T-helper 1 cell treated with Interleukin-12 subunit alpha and Interleukin-12 subunit beta and Interleukin-4 antibody, amounts not matched to agents 30 ng/mL and 1 ng/mL, for 36 hours (primary cell): ENCODE results near the gene TP73. TPM values are rescaled to one million over a fixed set of nuclear protein-coding genes. Genes with fewer than 3 reads are reported as not detected.

ENCODE experiments used
- intact Hi-C: fragments of 100-400 bp; cut with micrococcal nuclease; formaldehyde crosslinking; loops from one replicate; pipeline ENCODE4 v1.15.1; 2024
- total RNA-seq: library from RNA; stranded (reverse); gene quantifications from 2 replicates; pipeline ENCODE4 v1.2.3, GENCODE V29; 2022

TP73 gene
- total RNA-seq, 1 donor from 2014 or later, result 1.4 TPM

DNA sequence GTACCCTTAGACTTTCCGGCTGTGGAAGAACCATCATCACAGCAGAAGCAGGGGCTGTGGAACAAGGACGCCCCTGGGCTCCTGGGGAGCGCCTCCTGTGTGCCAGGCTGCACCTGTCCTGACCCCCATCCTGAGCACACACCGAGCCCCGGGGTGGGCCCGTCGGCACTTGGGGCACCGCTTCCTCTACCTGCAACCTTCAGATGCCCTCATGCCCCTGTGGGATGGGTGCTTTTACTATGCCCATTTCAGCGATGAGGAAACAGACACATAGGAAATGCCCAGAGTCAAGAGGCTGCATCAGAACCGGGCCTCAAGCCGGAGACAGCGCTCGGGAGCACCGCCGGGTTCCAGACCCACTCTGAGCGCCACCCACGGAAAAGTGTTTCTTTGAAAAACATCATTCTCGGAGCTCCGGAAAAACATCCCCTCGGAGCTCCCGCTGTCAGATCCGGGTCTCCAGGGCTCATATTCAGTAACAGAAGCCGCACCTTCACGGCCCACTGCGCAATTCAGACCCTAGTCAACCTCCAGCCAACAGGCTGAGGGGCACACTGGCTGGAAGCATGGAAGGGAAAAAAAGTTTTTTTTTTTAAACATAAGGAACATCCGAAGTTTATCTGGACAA lies 19.5 kb upstream of the TP73 start:
- intact Hi-C loops, result no loop called here

DNA sequence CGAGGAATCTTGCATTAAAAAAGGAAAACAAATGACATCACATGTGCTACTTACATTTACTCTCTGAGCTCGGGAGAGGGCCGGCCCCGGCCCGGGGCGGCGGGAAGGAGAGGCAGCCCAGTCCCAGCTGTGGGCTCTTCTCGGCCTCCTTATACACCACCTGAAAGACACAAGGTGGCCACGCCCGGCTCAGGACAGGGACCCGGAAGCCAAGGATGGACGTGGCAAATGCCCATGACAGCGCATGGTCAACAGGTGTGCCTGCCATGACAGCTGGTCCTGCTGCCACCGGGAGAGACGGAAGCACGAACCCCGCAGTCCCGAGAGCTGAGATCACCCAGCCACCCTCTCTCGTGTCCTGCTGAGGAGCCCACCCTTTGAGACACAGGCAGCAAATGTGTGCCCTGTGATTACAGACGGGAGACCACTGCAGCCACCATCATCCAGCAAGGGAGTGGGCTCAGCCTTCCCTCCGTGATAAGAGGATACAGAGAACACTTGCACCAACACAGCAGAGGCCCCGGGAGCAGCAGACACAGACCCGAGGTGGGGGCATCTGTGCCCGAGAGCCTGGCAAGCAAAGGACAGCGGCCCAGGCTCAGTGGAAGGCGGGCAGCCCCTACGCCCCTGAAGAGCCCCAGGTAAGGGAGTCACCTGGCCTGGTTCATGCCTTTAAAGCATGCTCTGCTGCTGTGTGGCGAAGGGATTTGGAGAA lies 18.8 kb upstream of the TP73 start:
- intact Hi-C loops, result no loop called here

DNA sequence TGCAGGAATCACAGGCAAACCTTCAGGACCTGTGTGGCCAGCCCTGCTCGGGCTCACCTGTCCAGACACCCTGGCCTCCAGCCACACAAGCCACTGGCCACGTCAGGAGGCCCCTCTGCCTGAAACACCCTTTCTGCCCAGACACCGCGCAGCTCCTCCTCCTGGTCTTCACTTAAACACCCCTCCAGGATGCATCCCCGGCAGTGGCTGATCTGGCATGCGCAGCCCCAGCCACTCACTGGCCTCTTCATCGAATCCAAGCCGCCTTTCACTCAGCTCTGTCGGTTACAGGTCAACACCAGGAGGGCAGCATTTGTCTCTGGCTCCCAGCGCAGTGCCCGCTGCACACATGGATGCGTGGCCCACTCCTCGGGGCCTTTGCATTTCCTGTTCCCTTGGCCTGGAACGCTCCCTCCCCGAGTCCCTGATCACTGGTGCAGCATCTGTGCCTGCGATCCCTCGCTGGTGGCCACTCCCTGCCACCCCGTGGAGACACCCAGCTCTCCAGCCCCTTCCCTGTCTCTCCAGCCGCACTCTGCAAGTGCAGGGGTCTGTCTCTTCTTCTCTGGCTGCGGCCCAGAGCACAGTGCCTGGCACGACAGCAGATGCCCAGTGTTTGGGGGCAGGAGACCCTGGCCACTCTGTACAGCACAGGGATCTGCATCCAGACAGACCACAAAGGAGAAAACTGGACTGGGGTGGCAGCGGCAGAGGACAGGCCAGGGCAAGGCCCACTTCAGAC lies 18.1 kb upstream of the TP73 start:
- intact Hi-C loops, result no loop called here

DNA sequence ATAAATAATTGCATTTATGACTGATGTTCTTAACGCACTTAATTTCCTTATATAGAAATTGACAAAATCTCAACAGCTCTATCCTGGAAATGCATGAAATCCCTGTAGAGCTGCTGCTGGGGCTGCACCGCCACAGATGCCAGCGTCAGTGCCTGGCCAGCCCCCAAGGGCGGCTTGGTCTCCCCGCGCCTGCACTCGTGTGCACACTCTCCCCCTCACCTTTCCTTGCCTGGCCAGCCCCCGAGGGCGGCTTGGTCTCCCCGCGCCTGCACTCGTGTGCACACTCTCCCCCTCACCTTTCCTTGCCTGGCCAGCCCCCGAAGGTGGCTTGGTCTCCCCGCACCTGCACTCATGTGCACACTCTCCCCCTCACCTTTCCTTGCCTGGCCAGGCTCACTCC lies 16.2 kb upstream of the TP73 start:
- intact Hi-C loops, result no loop called here

DNA sequence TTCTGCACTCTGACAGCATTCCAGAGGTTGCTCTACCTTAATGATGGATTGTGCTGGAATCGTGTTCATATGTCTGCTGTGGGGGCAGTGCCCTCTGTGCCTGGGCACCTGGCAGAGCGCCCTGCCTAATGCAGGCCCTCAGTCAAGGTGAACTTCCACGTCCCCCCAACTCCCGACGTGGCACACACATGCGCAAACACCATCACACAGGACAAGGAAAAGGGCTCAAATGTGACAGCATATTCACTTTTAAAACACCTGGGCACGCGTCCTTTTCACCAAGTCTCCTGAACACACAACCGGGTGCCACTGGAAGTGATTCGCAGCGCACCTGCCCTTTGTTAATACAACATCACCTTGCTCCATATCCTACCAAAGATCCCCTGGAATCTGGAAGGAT lies 15.8 kb upstream of the TP73 start:
- intact Hi-C loops, result no loop called here

DNA sequence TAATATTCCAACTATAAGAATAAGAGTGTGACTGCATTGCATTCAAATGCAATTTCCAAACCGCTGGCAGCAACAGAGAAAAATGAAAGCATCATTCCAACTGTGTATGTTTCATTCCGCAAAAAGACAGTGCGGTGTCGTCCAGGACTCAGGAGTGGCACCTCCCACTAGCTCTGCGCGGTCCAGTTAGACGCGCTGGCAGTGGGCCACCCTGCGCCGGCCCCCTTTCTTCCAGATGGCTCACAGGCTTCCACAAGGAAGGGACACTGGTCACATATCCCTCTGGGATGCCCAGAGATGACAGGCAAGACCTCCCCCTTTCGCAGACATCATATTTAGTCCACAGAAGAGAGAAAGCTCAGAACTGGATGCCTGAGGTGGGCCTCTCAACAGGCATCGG lies 14.3 kb upstream of the TP73 start:
- intact Hi-C loops, result no loop called here

DNA sequence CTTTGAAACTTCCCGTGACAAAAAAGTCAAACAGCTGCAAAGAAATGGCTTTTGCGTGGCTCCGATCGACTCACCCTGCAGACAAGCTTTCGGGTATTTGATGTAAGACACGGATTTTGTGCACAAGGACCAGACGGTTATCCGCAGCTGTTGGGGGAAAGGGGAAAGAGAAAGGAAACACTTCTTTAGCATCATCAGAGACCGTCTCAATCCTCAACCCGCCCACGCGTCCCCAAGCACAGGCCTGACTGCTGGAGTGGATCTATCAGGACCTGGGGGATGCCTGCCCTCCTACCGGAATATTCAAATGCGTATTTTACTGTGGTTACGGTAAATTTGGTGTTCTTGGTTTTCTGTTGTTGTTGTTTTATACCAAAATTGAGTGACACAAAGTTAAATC lies 13.6 kb upstream of the TP73 start:
- intact Hi-C loops, result no loop called here

DNA sequence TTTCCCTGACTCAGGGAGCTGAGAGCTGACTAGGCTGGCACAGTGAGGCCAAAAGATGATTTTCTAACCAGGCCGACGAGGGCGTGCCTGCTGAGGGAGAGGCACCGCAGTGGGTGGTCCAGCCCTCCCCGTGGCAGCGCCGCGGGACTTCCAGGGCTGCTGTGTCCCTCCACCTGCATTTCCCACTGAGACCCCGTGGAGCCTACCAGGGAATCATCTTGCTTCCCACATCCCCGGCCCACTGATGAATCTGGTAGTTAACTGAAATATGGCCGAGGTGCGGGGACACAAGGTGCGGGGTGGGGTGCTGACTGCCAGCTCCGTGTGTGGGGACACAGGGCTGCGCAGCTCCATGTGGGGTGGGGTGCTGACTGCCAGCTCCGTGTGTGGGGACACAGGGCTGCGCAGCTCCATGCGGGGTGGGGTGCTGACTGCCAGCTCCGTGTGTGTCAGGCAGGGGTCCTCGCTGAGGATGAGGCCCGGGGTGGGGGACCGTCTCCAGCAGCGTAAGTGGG lies 12.9 kb upstream of the TP73 start:
- intact Hi-C loops, result no loop called here

DNA sequence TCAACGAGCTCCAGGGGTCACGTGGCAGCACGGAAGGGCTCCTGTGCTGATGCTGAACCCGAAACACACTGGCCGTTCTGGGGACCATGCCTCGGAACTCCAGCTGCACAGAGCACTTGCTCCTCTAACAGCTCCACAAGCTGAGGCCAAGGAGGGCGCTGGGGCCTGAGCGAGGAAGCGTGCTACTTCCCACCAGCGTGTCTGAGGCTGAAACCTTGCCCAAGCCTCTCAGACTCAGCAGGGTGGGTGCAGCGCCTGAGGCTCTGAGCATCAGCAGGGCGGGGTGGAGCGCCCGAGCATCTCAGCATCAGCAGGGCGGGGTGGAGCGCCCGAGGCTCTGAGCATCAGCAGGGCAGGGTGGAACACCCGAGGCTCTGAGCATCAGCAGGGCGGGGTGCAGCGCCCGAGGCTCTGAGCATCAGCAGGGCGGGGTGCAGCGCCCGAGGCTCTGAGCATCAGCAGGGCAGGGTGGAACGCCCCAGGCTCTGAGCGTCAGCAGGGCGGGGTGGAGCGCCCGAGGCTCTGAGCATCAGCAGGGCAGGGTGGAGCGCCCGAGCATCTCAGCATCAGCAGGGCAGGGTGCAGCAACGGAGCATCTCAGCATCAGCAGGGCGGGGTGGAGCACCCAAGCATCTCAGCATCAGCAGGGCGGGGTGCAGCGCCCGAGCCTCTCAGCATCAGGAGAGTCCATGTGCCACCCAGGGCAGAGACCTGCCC lies 12.0 kb upstream of the TP73 start:
- intact Hi-C loops, result no loop called here

DNA sequence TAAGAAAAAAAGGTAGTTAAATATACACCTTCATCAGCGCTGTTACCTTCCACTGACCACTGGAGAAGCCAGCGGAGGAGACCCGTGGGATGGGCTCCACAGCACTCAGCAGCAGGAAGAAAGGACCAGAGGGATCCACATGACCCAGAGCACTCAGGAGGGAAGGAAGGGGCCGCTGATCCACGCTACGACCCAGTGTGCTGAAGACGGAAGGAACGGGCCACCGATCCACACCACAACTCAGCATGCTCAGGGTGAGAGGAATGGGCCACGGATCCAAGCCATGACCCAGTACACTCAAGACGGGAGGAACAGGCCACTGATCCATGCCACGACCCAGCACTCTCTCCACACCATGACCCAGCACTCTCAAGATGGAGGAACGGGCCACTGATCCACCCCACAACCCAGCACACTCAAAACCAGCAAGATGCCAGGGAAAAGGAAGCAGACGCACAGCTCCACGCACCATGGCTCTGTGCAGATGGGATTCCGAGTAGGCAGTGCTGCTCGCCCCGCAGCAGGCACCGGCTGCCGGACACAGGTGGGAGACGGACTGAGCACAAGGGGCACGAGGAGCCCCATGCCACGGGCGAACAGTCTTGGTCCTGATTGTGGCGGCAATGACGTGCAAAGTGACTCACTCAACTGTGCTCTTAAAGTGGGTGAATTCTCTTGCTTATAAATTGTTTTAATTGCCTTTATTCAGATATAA lies 11.1 kb upstream of the TP73 start:
- intact Hi-C loops, result no loop called here

DNA sequence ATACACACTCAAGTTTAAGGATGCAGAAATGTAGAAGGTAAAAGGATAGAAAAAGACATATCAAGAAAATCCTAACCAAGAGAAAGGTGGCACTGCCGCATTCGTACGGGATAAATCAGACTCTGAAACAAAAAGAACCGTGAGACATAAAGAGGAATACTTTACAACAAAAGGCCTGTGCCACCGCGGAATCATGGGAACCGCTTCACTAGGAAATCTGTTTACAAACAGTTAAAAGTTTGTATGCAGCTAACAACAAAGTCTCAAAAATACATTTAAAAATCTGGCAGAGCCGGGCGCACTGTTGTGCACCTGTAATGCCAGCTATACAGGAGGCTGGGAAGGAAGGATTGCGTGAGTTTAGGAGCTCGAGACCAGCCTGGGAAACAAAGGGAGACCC lies 10.5 kb upstream of the TP73 start:
- intact Hi-C loops, result no loop called here

DNA sequence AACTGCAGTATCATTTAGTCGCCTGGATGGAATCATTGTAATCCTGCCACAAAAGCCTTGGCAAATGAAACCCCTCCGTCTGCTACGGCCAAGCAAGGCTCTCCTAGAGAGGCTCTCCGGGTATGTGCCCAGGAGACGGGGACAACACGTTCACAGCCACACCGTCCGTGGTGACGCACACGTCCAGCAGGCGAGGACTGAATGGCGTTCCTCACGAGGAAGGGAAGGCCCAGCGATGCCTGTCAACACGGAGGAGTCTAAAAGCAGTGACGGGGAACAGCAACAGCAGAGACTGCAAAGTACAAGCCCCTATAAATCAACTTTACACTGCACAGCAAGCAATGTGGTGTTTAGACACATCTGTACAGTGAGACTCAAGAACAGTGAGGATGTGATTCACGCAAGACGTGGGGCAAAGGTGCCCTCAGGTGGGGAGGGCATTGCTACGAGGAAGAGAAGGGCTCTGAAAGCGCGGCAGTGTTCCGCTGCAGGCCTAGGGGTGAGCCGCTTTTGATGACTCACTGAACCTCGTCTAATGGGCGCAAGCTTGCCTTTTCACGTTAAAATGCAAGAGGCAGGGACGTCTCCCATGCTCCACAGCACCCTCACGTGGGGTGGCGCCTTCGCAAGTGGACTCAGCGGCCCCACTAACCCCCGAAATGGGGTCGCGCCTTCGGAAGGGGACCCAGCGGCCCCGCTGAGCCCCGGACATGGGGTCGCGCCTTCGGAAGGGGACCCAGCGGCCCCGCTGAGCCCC lies 9.2 kb upstream of the TP73 start:
- intact Hi-C loops, result no loop called here

DNA sequence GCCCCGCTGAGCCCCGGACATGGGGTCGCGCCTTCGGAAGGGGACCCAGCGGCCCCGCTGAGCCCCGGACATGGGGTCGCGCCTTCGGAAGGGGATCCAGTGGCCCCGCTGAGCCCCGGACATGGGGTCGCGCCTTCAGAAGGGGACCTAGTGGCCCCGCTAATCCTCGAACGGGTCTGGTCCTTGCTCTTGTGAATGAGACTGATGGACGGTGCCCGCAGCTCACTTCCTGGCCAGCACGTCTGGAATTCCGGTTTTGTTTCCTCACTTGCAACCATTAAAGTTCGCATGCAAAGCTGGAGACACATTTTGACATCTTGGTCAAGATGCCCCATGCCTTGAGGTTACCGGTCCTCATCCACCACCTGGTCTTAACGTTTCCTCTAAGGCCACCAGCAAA lies 8.0 kb upstream of the TP73 start:
- intact Hi-C loops, result no loop called here

DNA sequence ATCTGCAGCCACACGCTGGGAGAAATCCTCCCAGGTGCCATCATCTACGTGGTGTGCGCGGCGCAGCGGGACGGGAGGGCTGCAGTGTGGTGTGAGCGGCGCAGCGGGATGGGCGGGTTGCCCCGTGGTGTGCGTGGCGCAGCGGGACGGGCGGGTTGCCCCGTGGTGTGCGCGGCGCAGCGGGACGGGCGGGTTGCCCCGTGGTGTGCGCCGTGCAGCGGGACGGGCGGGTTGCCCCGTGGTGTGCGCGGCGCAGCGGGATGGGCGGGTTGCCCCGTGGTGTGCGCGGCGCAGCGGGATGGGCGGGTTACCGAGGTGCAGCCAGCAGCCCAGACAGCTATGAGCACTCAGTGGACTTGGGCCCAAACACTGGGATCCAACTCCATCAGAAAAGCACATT lies 7.1 kb upstream of the TP73 start:
- intact Hi-C loops, result no loop called here

DNA sequence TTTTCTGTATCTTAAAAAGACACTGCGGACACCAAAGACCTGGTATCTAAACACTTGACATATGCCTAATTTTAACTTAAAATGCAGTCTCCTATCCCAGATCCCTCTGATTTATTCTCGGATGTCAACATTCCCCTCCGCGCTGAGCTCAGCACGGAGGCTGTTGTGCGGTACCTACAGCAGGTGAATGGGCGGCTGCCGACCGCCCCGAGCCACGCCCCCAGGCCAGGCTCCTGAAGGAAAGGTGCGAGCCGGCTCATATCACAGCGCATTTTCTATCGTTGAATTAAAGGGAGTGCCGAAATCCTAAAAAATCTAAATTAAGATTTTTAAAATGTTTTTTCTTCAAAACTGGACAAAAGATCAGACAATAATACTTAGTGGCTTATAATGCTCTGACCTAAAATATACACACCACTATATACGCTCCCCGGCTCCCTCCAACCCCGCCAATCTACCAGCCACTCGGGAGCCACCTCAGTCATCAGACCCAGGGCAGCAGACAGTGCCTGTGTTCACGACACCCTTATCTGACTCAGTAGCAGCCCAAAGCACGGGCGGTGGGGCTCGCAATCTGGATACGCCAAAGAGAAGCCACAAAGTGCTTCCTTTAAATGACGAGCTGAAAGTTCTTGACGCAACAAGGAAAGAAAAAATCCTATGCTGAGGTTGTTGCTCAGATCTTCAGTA lies 6.5 kb upstream of the TP73 start:
- intact Hi-C loops, result no loop called here

DNA sequence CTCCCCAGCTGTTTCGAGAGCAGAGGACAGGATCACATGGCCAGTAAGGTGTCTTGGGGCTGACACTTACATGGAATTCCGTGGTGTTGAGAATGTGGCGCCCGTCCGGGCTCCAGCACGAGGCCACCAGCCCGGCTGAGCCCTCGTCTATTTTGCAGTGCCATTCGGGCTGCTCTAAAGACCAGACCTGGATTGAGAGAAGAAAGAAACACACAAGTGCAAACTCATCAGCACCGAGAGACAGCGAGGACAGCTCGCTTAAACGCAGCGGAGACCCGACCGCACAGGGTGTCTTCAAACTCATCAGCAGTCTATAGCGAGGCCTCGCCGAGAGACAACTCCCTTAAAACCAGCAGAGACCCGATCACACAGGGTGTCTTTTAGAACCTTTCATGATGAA lies 5.7 kb upstream of the TP73 start:
- intact Hi-C loops, result no loop called here

DNA sequence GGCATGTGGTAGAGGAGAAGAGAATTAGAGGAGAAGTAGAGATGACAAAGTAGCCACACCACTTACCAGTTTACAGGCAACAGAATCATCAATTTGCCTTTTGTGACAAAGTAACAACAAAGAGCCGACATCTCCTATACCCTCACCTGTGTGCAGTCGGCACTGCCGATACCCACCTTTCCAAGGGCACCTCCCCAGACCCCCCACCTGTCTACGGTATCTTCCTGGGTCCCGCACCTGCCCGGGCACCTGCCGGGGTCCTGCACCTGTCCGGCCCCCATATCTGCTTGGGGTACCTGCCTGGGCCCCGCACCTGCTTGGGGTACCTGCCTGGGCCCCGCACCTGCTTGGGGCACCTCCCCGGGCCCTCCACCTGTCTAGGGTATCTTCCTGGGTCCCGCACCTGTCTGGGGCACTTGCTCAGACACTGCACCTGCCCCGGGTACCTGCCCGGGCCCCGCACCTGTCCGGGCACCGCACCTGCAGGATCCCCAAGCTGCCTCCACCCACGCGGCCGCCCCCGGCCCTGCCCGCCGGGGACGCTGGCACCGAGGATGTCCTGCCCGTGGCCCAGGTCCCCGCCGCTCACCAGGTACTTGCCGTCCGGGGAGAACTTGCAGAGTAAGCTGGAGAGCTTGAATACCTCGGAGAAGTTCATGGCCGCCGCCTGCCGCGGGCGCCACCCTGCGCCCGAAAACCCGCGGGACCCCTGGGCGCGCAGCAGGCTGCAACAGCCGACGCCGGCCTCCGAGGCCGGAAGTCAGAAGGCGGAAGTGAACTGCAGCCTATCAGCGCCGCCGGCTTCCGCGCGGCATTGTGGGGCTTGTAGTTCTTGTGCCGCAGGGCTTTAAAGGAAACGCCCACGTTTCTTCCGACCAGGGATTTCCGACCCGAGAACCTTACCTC lies 2.7 kb upstream of the TP73 start, which contains the start of gene WRAP73:
Gene WRAP73, minus strand, starts transcription at position 762 of the 906 bp plus-strand sequence. Its CDS starts 104 bp downstream, at position 658.
- intact Hi-C loops, result loop anchor here (1.0 to 10.0 kb wide), 7 partner anchors 25 to 1125 kb away; partner anchors contain the start of genes C1orf174, CEP104, DFFB and LRRC47
